GM23338 (cell line): Measurements from ENCODE around the gene DPYSL3. TPM values are rescaled to one million over a fixed set of nuclear protein-coding genes. Genes with fewer than 3 reads are reported as not detected.
A peak's percentile ranks its signal among the peaks of the same experiment; 100 is the strongest.

Source experiments
- ATAC-seq: fragments of 200-7000 bp; cut with Tn5 transposase; 3 replicates; pipeline ENCODE4 v1.9.1; 2020
- DNase-seq: peaks from one replicate; pipeline ENCODE4 v3.0.0-alpha.2; 2015; ENCODE audit warnings: low spot score
- H2AFZ ChIP-seq: fragments of 200-600 bp; sonication (generic); 2 replicates; pipeline ENCODE4 v1.8.0; 2016; ENCODE audit warnings: antibody characterized with exemption, mild to moderate bottlenecking, moderate library complexity
- H3F3A ChIP-seq: fragments of 200-600 bp; sonication (generic); replicated peaks from 2 replicates; pipeline ENCODE4 v1.8.0; 2017; ENCODE audit warnings: antibody characterized with exemption, mixed run types, low read depth
- H3K27ac ChIP-seq: fragments of 200-600 bp; sonication (generic); 2 replicates; pipeline ENCODE4 v1.6.1; 2016; ENCODE audit warnings: low read depth
- H3K27me3 ChIP-seq: fragments of 200-600 bp; sonication (generic); 2 replicates; pipeline ENCODE4 v1.8.0; 2016; ENCODE audit warnings: mild to moderate bottlenecking, mixed run types, moderate library complexity; ENCODE audit not compliant: insufficient read depth
- H3K36me3 ChIP-seq: fragments of 200-600 bp; sonication (generic); 2 replicates; pipeline ENCODE4 v1.8.0; 2016; ENCODE audit warnings: mild to moderate bottlenecking; ENCODE audit not compliant: insufficient read depth
- H3K4me1 ChIP-seq: fragments of 200-600 bp; sonication (generic); 2 replicates; pipeline ENCODE4 v1.8.0; 2016; ENCODE audit warnings: mild to moderate bottlenecking, moderate library complexity; ENCODE audit not compliant: insufficient read depth
- H3K4me2 ChIP-seq: fragments of 200-600 bp; sonication (generic); 2 replicates; pipeline ENCODE4 v1.7.1; 2017; ENCODE audit warnings: mixed run types
- H3K4me3 ChIP-seq: fragments of 200-600 bp; sonication (generic); 2 replicates; pipeline ENCODE4 v1.6.1; 2016; ENCODE audit warnings: mixed run types
- H3K79me2 ChIP-seq: fragments of 200-600 bp; sonication (generic); replicated peaks from 2 replicates; pipeline ENCODE4 v1.8.0; 2017; ENCODE audit warnings: mild to moderate bottlenecking; ENCODE audit not compliant: insufficient read depth
- H3K9me2 ChIP-seq: fragments of 200-600 bp; sonication (generic); 2 replicates; pipeline ENCODE4 v1.8.0; 2017; ENCODE audit not compliant: insufficient read depth
- H4K20me1 ChIP-seq: fragments of 200-600 bp; sonication (generic); replicated peaks from 2 replicates; pipeline ENCODE4 v1.8.0; 2017; ENCODE audit warnings: mild to moderate bottlenecking; ENCODE audit not compliant: insufficient read depth
- H3K27ac Mint-ChIP-seq: 2 replicates; pipeline ENCODE4 v1.8.0; 2020; ENCODE audit warnings: inconsistent platforms, mild to moderate bottlenecking, moderate library complexity, mixed read lengths
- H3K27me3 Mint-ChIP-seq: 3 replicates; pipeline ENCODE4 v1.8.0; 2022; ENCODE audit warnings: low read depth, mild to moderate bottlenecking, moderate library complexity, mixed read lengths, inconsistent platforms; ENCODE audit not compliant: insufficient read depth, poor library complexity
- H3K36me3 Mint-ChIP-seq: 3 replicates; pipeline ENCODE4 v1.8.0; 2021; ENCODE audit warnings: low read depth, mild to moderate bottlenecking, inconsistent platforms, moderate library complexity, mixed read lengths
- H3K4me1 Mint-ChIP-seq: 3 replicates; pipeline ENCODE4 v1.8.0; 2020; ENCODE audit warnings: mild to moderate bottlenecking, inconsistent platforms, mixed read lengths
- H3K4me3 Mint-ChIP-seq: 3 replicates; pipeline ENCODE4 v1.8.0; 2021; ENCODE audit warnings: moderate library complexity, mild to moderate bottlenecking, inconsistent platforms, mixed read lengths
- H3K9me3 Mint-ChIP-seq: 3 replicates; pipeline ENCODE4 v1.8.0; 2020; ENCODE audit warnings: moderate library complexity, mild to moderate bottlenecking, inconsistent platforms, mixed read lengths
- CTCF ChIP-seq, 2 experiments: fragments of 200-600 bp in 1 of 2; sonication (generic) in 1 of 2; conservative IDR thresholded peaks; 2 replicates each; pipeline versions ENCODE4 v1.5.1 to v1.6.1; 2016 to 2017; ENCODE audit warnings: antibody characterized with exemption in 2 of 2, low read depth in 2 of 2, mild to moderate bottlenecking in 2 of 2, moderate library complexity in 1 of 2
- EZH2 ChIP-seq: fragments of 200-600 bp; sonication (generic); IDR thresholded peaks from one replicate; pipeline ENCODE4 v1.8.0; 2017; ENCODE audit warnings: antibody characterized with exemption, mild to moderate bottlenecking, low read depth; ENCODE audit not compliant: unreplicated experiment
- JUNB ChIP-seq: IDR thresholded peaks from one replicate; pipeline ENCODE4 v1.6.1; 2016; ENCODE audit warnings: antibody characterized with exemption; ENCODE audit not compliant: unreplicated experiment
- NANOG ChIP-seq: IDR thresholded peaks from 2 replicates; pipeline ENCODE4 v1.6.1; 2016; ENCODE audit warnings: antibody characterized with exemption, borderline replicate concordance
- REST ChIP-seq: IDR thresholded peaks from one replicate; pipeline ENCODE4 v1.6.1; 2018; ENCODE audit warnings: antibody characterized with exemption; ENCODE audit not compliant: unreplicated experiment
- STAT1 ChIP-seq: IDR thresholded peaks from one replicate; pipeline ENCODE4 v1.6.1; 2016; ENCODE audit warnings: antibody characterized with exemption; ENCODE audit not compliant: unreplicated experiment
- ZNF114 ChIP-seq: fragments of 250-450 bp; sonication (Bioruptor Pico); IDR thresholded peaks from 2 replicates; pipeline ENCODE4 v1.5.0; 2020; ENCODE audit warnings: mild to moderate bottlenecking, moderate library complexity
- ZNF331 ChIP-seq: fragments of 250-450 bp; sonication (Bioruptor Pico); IDR thresholded peaks from 2 replicates; pipeline ENCODE4 v1.5.0; 2020; ENCODE audit warnings: low read depth, mild to moderate bottlenecking, moderate library complexity
- ZNF462 ChIP-seq: fragments of 250-450 bp; sonication (Bioruptor Pico); IDR thresholded peaks from 2 replicates; pipeline ENCODE4 v1.5.0; 2020; ENCODE audit warnings: mild to moderate bottlenecking, moderate library complexity
- polyA plus RNA-seq: library from polyadenylated mRNA; unstranded; fragments of >200 nt; fragmentation: Nextera tagmentation; extraction: Ambion mirVana; gene quantifications from 2 replicates; pipeline ENCODE4 v1.2.1, GENCODE V29; 2016
- total RNA-seq: library from RNA; depleted of rRNA; stranded (reverse); fragments of >200 nt; shearing (Covaris generic); gene quantifications from 2 replicates; pipeline ENCODE4 v1.2.3, GENCODE V29; 2014
- TF ChIP-seq, protein P1 (sequence below): IDR thresholded peaks from 2 replicates; pipeline ENCODE4 v1.6.1; 2016; ENCODE audit warnings: antibody characterized with exemption

Gene DPYSL3
- total and polyA plus RNA-seq, 2 experiments from 2014 or later = 97.6 to 455 TPM

GRCh38 chr5:147512659-147513379, 3.0 kb upstream of the DPYSL3 start (continued):
- no peak for TF ChIP-seq REST
- no peak for TF ChIP-seq NANOG
- no peak for TF ChIP-seq STAT1
- TF ChIP-seq EZH2 = no peak
- no peak for TF ChIP-seq CTCF (conservative IDR thresholded peaks at IDR 0.05; ENCODE audit: low read depth in 2 of 2)
- no peak for TF ChIP-seq JUNB

GRCh38 chr5:147510885-147511284, 1.0 kb upstream of the DPYSL3 start:
- Histone ChIP-seq H4K20me1 (no peaks in the 10 kb centered on the region; the same call in 1 of the 2 replicates), H3K27ac (no peak overlapping the region), H3F3A (peaks cover 6% of the 10 kb centered on the region; the same call in 1 of the 2 replicates), H3K9me2 (no peaks in the 10 kb centered on the region), H3K36me3 (no peaks in the 10 kb centered on the region), H3K4me2 (no peak overlapping the region), H3K4me3 (no peak overlapping the region), H3K27me3 (peaks cover 15% of the 10 kb centered on the region), H3K79me2 (peaks cover 37% of the 10 kb centered on the region), H3K4me1 (peaks cover 21% of the 10 kb centered on the region), H2AFZ (no peak overlapping the region; the same call in 1 of the 2 replicates)
- no peaks in the 10 kb centered on the region for H3K9me3 Mint-ChIP-seq
- ATAC-seq (no peak), DNase-seq (no peak)
- H3K27me3 Mint-ChIP-seq = peaks cover 13% of the 10 kb centered on the region
- H3K27ac Mint-ChIP-seq = no peak overlapping the region
- H3K36me3 Mint-ChIP-seq = peaks cover 8% of the 10 kb centered on the region
- H3K4me1 Mint-ChIP-seq = peaks cover 25% of the 10 kb centered on the region
- peak overlapping the region; percentile 90 for H3K4me3 Mint-ChIP-seq
- TF ChIP-seq, protein P1, sequence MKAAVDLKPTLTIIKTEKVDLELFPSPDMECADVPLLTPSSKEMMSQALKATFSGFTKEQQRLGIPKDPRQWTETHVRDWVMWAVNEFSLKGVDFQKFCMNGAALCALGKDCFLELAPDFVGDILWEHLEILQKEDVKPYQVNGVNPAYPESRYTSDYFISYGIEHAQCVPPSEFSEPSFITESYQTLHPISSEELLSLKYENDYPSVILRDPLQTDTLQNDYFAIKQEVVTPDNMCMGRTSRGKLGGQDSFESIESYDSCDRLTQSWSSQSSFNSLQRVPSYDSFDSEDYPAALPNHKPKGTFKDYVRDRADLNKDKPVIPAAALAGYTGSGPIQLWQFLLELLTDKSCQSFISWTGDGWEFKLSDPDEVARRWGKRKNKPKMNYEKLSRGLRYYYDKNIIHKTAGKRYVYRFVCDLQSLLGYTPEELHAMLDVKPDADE = no peak
- TF ChIP-seq ZNF114 (no peak), JUNB (no peak), ZNF331 (CRISPR knock-in tag) (no peak), ZNF462 (no peak), EZH2 (no peak)
